K562 (cell line): ENCODE data around the gene PCDHB6. TPM values are rescaled to one million over a fixed set of nuclear protein-coding genes. Genes with fewer than 3 reads are reported as not detected.

Experiments used
- ATAC-seq: fragments of 200-7000 bp; cut with Tn5 transposase; 3 replicates; pipeline ENCODE4 v1.9.1; 2020; ENCODE audit warnings: moderate library complexity
- Bru-seq: library from RNA; stranded (reverse); fragments of 400-500 nt; gene quantifications from one replicate; lab custom pipeline; 2021; lab: Mats Ljungman, UMichigan
- BruChase-seq, 2 experiments: library from RNA; stranded (reverse); fragments of 400-500 nt; gene quantifications; one replicate each; lab custom pipeline; 2021; lab: Mats Ljungman, UMichigan
- BruUV-seq: library from RNA; stranded (reverse); fragments of 400-500 nt; replicated peaks from 2 replicates; lab custom pipeline; 2021; lab: Mats Ljungman, UMichigan
- CTCF ChIA-PET: fragments of 300-600 bp; formaldehyde crosslinking; extraction: SDS; loops from one replicate; lab custom pipeline; 2021; ENCODE audit warnings: low intra/inter-chr PET ratio; lab: Yijun Ruan, JAX
- POLR2A ChIA-PET: fragments of 300-600, 350-650 bp; sonication (Branson Sonifier 250); formaldehyde crosslinking; extraction: SDS; loops from one replicate; lab custom pipeline; 2021; ENCODE audit warnings: antibody characterized with exemption, inconsistent platforms; lab: Yijun Ruan, JAX
- DNase-seq, 4 experiments: peaks; one replicate each; pipeline versions ENCODE4 v3.0.0 to v3.0.0-alpha.2; 2011 to 2018; ENCODE audit warnings: low spot score in 3 of 4, mixed read lengths in 3 of 4; ENCODE audit errors: extremely low read depth in 1 of 4
- FAIRE-seq: peaks from 2 replicates; lab custom pipeline; 2011; peaks lifted over from hg19 to GRCh38; lab: Jason Lieb, UNC
- H2AFZ ChIP-seq: 2 replicates; pipeline ENCODE4 v1.6.0; 2011; ENCODE audit warnings: low read depth, low read length, control low read depth, inconsistent platforms
- H3K27ac ChIP-seq: fragments of 200-600 bp; 3 replicates; pipeline ENCODE4 v1.8.0; 2011; ENCODE audit warnings: low read depth, mild to moderate bottlenecking, control low read depth, inconsistent platforms, low read length, moderate library complexity, mixed read lengths; ENCODE audit errors: extremely low read depth
- H3K27me3 ChIP-seq, 2 experiments: fragments of 300-600 bp in 1 of 2; 2 replicates in 1 of 2; 3 replicates in 1 of 2; pipeline versions ENCODE4 v1.6.0 to v1.8.0; 2011; ENCODE audit warnings: inconsistent platforms in 2 of 2, low read length in 2 of 2, mild to moderate bottlenecking in 1 of 2, mixed read lengths in 1 of 2, moderate library complexity in 1 of 2; ENCODE audit not compliant: control insufficient read depth in 2 of 2, insufficient read depth in 2 of 2
- H3K36me3 ChIP-seq: fragments of 300-600 bp; 3 replicates; pipeline ENCODE4 v1.8.0; 2011; ENCODE audit warnings: mild to moderate bottlenecking, low read length, inconsistent platforms; ENCODE audit not compliant: control insufficient read depth, insufficient read depth
- H3K4me1 ChIP-seq, 2 experiments: fragments of 200-600 bp in 1 of 2; replicated peaks in 1 of 2; 2 replicates in 1 of 2; 3 replicates in 1 of 2; pipeline versions ENCODE4 v1.5.1 to v1.8.0; 2011; ENCODE audit warnings: inconsistent platforms in 2 of 2, low read length in 2 of 2, mild to moderate bottlenecking in 1 of 2, mixed read lengths in 1 of 2, moderate library complexity in 1 of 2; ENCODE audit not compliant: control insufficient read depth in 2 of 2, insufficient read depth in 2 of 2
- H3K4me2 ChIP-seq: 2 replicates; pipeline ENCODE4 v1.6.1; 2011; ENCODE audit warnings: low read length, control low read depth, inconsistent platforms, mixed read lengths; ENCODE audit not compliant: insufficient read depth
- H3K4me3 ChIP-seq: fragments of 200-600 bp; sonication (generic), shearing (Covaris generic); 2 replicates; pipeline ENCODE4 v1.5.1; 2016; ENCODE audit warnings: control low read depth, inconsistent platforms
- H3K79me2 ChIP-seq: fragments of 200-600 bp; 3 replicates; pipeline ENCODE4 v1.8.0; 2011; ENCODE audit warnings: low read length, inconsistent platforms; ENCODE audit not compliant: control insufficient read depth, insufficient read depth
- H3K9ac ChIP-seq, 2 experiments: 2 replicates each; pipeline versions ENCODE4 v1.6.0 to v1.6.1; 2011; ENCODE audit warnings: low read depth in 2 of 2, low read length in 2 of 2, control low read depth in 1 of 2, inconsistent platforms in 1 of 2, mild to moderate bottlenecking in 1 of 2, mixed read lengths in 1 of 2; ENCODE audit not compliant: insufficient read depth in 1 of 2
- H3K9me1 ChIP-seq: one replicate; pipeline ENCODE4 v1.6.0; 2011; ENCODE audit warnings: inconsistent platforms, mild to moderate bottlenecking, low read length, moderate library complexity; ENCODE audit not compliant: control insufficient read depth, insufficient read depth
- H3K9me3 ChIP-seq: replicated peaks from 2 replicates; pipeline ENCODE4 v1.5.1; 2011; ENCODE audit warnings: low read depth, low read length, inconsistent platforms; ENCODE audit not compliant: control insufficient read depth, insufficient read depth
- H4K20me1 ChIP-seq: replicated peaks from 2 replicates; pipeline ENCODE4 v1.6.1; 2011; ENCODE audit warnings: low read length, inconsistent platforms, mixed read lengths; ENCODE audit not compliant: control insufficient read depth, insufficient read depth
- CTCF ChIP-seq, 3 experiments: IDR thresholded peaks in 2 of 3; conservative IDR thresholded peaks in 1 of 3; 2 replicates each; pipeline ENCODE4 v1.5.1; 2011 to 2012; ENCODE audit warnings: low read length in 3 of 3, mild to moderate bottlenecking in 3 of 3, control low read depth in 2 of 3, improper control_type of control experiment in 1 of 3, inconsistent platforms in 1 of 3, low read depth in 1 of 3, mixed read lengths in 1 of 3, moderate library complexity in 1 of 3; ENCODE audit not compliant: insufficient read depth in 2 of 3
- NCOA6 ChIP-seq: fragments of 450-650 bp; IDR thresholded peaks from 2 replicates; pipeline ENCODE4 v1.6.1; 2017; ENCODE audit warnings: mild to moderate bottlenecking
- WGBS: fragments of 100-300 bp; shearing (Covaris generic); methylation state at CpG from one replicate; pipeline ENCODE4 v1.1.6; 2016; ENCODE audit warnings: low coverage, mixed read lengths; ENCODE audit not compliant: insufficient coverage; ENCODE audit errors: missing lambda C conversion rate; 5-methylcytosine and 5-hydroxymethylcytosine counted together
- in situ Hi-C: fragments of 300-500 bp; cut with MboI; formaldehyde crosslinking; loops from 4 replicates; pipeline ENCODE4 v1.15.0; 2018; ENCODE audit warnings: inconsistent platforms, mixed read lengths
- intact Hi-C: fragments of 100-400 bp; cut with micrococcal nuclease; formaldehyde crosslinking; loops from 2 replicates; pipeline ENCODE4 v1.14.2; 2022
- long read RNA-seq, 3 experiments: library from polyadenylated mRNA in 2 of 3; library from RNA in 1 of 3; unstranded in 2 of 3; stranded (forward) in 1 of 3; transcript quantifications; one replicate each; pipeline ENCODE4 v2.0.0, GENCODE V29; 2019 to 2022
- polyA minus RNA-seq, 3 experiments: library from RNA; depleted of rRNA, polyadenylated mRNA; stranded (reverse); fragments of >200 nt; gene quantifications; 2 replicates each; pipeline ENCODE4 v1.2.3, GENCODE V29; 2011
- polyA plus RNA-seq, 8 experiments: library from polyadenylated mRNA; depleted of rRNA in 4 of 8; stranded (reverse) in 5 of 8; unstranded in 3 of 8; fragments of >200 nt; fragmentation: Nextera tagmentation in 2 of 8; fragmentation: Illumina TruSeq in 1 of 8; extraction: Ambion mirVana in 2 of 8; extraction: Trizol in 1 of 8; gene quantifications; 2 replicates each; pipeline versions ENCODE4 v1.2.1 to v1.2.3, GENCODE V29; 2011 to 2014; ENCODE audit warnings: inconsistent platforms in 1 of 8, missing spikeins in 1 of 8
- total RNA-seq, 7 experiments: library from RNA; depleted of rRNA in 6 of 7; stranded (reverse); fragments of >200 nt in 6 of 7; fragmentation: Illumina TruSeq in 2 of 7; extraction: Trizol in 2 of 7; gene quantifications; 2 replicates each; pipeline versions ENCODE4 v1.2.1 to v1.2.3, GENCODE V29; 2011 to 2021; ENCODE audit warnings: low replicate concordance in 1 of 7

Gene PCDHB6
- total RNA-seq (2011; cell fraction: chromatin; rRNA removed; ENCODE audit: low replicate concordance) = not detected in 2 replicates
- total RNA-seq (2011; cell fraction: nucleolus; rRNA removed) = not detected in 2 replicates
- not detected in 2 replicates for total RNA-seq (2011; cell fraction: nucleoplasm; rRNA removed)
- total RNA-seq (2014; rRNA removed) (not detected in 2 replicates), total RNA-seq (2014; rRNA removed; fragmentation: Illumina TruSeq; extraction: Trizol) (not detected in 2 replicates), total RNA-seq (2015; rRNA removed; fragmentation: Illumina TruSeq; extraction: Trizol) (not detected in 2 replicates), total RNA-seq (2021) (not detected in 2 replicates), polyA plus RNA-seq (2011; rRNA removed) (not detected in 2 replicates), polyA plus RNA-seq (2014; fragmentation: Illumina TruSeq; extraction: Trizol) (not detected in 2 replicates), polyA plus RNA-seq (2014; fragmentation: Nextera tagmentation; extraction: Ambion mirVana) (not detected), polyA plus RNA-seq (2014; rRNA removed) (not detected in 2 replicates), polyA minus RNA-seq (2011; rRNA and poly(A)+ RNA removed) (not detected in 2 replicates), Bru-seq, nascent RNA (not detected), BruChase-seq, experiment 1, labeled RNA remaining after a 2-hour chase (not detected), BruChase-seq, experiment 2, labeled RNA remaining after a 6-hour chase (not detected)
- polyA plus RNA-seq (2011; cell fraction: cytosol; rRNA removed) = not detected in 2 replicates
- not detected in 2 replicates for polyA plus RNA-seq (2011; cell fraction: nucleus; rRNA removed)
- polyA plus RNA-seq (2012) = not detected in 2 replicates
- not detected in 2 replicates for polyA minus RNA-seq (2011; cell fraction: cytosol; rRNA and poly(A)+ RNA removed)
- not detected in 2 replicates for polyA minus RNA-seq (2011; cell fraction: nucleus; rRNA and poly(A)+ RNA removed)
- long read RNA-seq, experiment 1 = 0 reads
- long read RNA-seq, experiment 2 = 0 reads
- long read RNA-seq, experiment 3 = 0 reads

DNA sequence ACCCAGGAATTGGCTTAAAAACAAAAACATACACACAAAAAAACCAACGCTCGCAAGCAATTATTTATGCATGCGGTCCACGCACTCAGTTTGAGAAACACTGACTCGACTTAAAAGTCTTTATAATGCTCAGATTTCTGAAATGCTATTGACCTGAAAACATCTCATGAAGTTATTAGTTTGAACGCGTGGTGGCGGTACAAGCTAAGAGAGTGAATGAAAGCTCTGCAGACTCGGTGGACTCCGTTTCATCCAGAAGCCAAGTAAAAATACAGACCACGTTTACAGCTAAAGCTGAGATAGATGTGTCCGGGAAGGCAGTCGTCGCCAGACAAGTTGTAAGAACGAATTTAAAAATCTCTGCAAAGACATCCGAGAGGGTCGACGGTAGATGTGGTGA is at the start of gene PCDHB6:
PCDHB6 (plus strand) TSS at position 246 of the 400 bp plus-strand sequence. CDS start 201 bp downstream, outside the sequence.
- no peak within 1 kb of the TSS for H3K9ac ChIP-seq
- peak; percentile 73 for ATAC-seq
- H2AFZ ChIP-seq = no peak within 1 kb of the TSS
- no peaks in the 10 kb centered on the region for H3K79me2 ChIP-seq
- ChIA-PET POLR2A (no interaction called here), CTCF (no interaction called here)
- no peaks in the 10 kb centered on the region for H3K36me3 ChIP-seq
- no peak within 1 kb of the TSS for H3K4me3 ChIP-seq
- H3K9me1 ChIP-seq = no peaks in the 10 kb centered on the region
- WGBS = under 1% methylated on average over 18 of the region's 18 CpGs
- intact Hi-C loops = no loop called here
- no peak within 1 kb of the TSS for H3K4me2 ChIP-seq
- in situ Hi-C loops = no loop called here
- H4K20me1 ChIP-seq = no peaks in the 10 kb centered on the region
- peak in 2 of 4 experiments; percentile 13 to 30 for DNase-seq
- H3K4me1 ChIP-seq = no peaks in the 10 kb centered on the region
- peak; percentile 21 to 42 (median 40); a peak in 4 of 6 replicates for TF ChIP-seq CTCF (IDR thresholded peaks at IDR 0.05 in 2 of 3, conservative IDR thresholded peaks at IDR 0.05 in 1 of 3; ENCODE audit: insufficient read depth in 2 of 3, low read depth in 1 of 3, low read length in 3 of 3)
- no peak for TF ChIP-seq NCOA6
- TF ChIP-seq, all 486 proteins: peak for 1
- FAIRE-seq = no peak
- Histone ChIP-seq H3K27me3 (peaks cover 0 to 15% of the 10 kb centered on the region in 2 experiments; a peak in 2 of 5 replicates), H3K9me3 (no peaks in the 10 kb centered on the region), H3K27ac (no peak within 1 kb of the TSS)
- no TSS peak for BruUV-seq
